ENCODE results near the gene ZNF407. TPM values are rescaled to one million over a fixed set of nuclear protein-coding genes. Genes with fewer than 3 reads are reported as not detected.
A peak's percentile ranks its signal among the peaks of the same experiment; 100 is the strongest.

Gene ZNF407
- total and polyA plus RNA-seq, 2 of the 13 experiments (the other 11 are each of a cell fraction or from before 2014, with no cell fraction given) = 2.3 to 8.7 TPM

DNA sequence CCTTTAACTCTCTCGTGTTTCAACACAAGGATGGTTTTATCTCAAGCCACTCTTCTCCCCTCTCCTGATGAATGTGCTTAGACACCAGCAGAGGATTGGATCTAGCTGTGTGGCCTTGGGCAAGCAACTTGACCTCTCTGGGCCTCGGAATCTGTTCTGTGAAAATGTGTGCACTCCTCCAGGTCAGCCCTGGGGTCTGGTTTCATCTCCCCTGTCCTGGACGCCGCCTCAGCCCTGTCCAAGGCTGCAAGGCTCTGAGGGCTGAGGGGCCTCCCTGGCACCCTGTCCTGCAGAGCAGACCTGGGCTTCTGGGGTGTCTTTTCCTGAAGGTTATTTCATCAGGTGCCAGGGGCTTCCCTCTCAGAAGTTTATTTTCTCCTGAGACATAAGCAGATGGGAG lies 34.9 kb upstream of the ZNF407 start:
- TF ChIP-seq, protein P1, sequence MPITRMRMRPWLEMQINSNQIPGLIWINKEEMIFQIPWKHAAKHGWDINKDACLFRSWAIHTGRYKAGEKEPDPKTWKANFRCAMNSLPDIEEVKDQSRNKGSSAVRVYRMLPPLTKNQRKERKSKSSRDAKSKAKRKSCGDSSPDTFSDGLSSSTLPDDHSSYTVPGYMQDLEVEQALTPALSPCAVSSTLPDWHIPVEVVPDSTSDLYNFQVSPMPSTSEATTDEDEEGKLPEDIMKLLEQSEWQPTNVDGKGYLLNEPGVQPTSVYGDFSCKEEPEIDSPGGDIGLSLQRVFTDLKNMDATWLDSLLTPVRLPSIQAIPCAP (CRISPR knock-in tag; IDR thresholded peaks at IDR 0.05; ENCODE audit: low read depth) = no peak
- TF ChIP-seq HOXA5 (CRISPR knock-in tag; IDR thresholded peaks at IDR 0.05) (no peak), ZNF768 (CRISPR knock-in tag; IDR thresholded peaks at IDR 0.05) (peak; percentile 93), MYNN (CRISPR knock-in tag; IDR thresholded peaks at IDR 0.05; ENCODE audit: low read depth) (no peak), ZNF510 (CRISPR knock-in tag; IDR thresholded peaks at IDR 0.05; ENCODE audit: low read depth) (no peak), TBP (CRISPR knock-in tag; IDR thresholded peaks at IDR 0.05) (no peak)
- no peak for FAIRE-seq
- BruUV-seq (replicated peaks) = no TSS peak
- no peak overlapping the region for H3K9ac ChIP-seq (ENCODE audit: insufficient read depth, low read depth, low read length)
- ChIA-PET CTCF (ENCODE audit: low intra/inter-chr PET ratio, low total read pairs) (no interaction called here), POLR2A (no interaction called here)
- H4K20me1 ChIP-seq (ENCODE audit: insufficient read depth, low read length) = no peaks in the 10 kb centered on the region
- no peaks in the 10 kb centered on the region for H3K36me3 ChIP-seq (replicated peaks in 1 of 2; ENCODE audit: control insufficient read depth in 1 of 2, insufficient read depth in 2 of 2, low read length in 2 of 2)
- H3K4me3 ChIP-seq (replicated peaks in 1 of 3; ENCODE audit: insufficient read depth in 1 of 3, low read depth in 2 of 3, low read length in 3 of 3) = no peak overlapping the region
- WGBS (ENCODE audit: low lambda C conversion rate) = 10% methylated on average over 2 of the region's 4 CpGs
- H2AFZ ChIP-seq (ENCODE audit: low read length) = no peak overlapping the region
- no peaks in the 10 kb centered on the region for H3K79me2 ChIP-seq (ENCODE audit: insufficient read depth, low read length)
- ATAC-seq = no peak
- in situ Hi-C loops (cut with HindIII; ENCODE audit: extremely low pct_ligation_motif_present, low pct_unique_long_range_greater_than_20kb) (no loop called here), intact Hi-C loops (cut with micrococcal nuclease; ENCODE audit: unreplicated experiment) (no loop called here)
- no peak for DNase-seq (ENCODE audit: low spot score)
- no peak overlapping the region for H3K4me2 ChIP-seq (ENCODE audit: low read depth, low read length)
- peaks cover 2 to 8% of the 10 kb centered on the region in 2 experiments; a peak in 2 of 5 replicates for H3K27me3 ChIP-seq (ENCODE audit: control insufficient read depth in 1 of 2, insufficient read depth in 2 of 2, low read length in 2 of 2)
- no peak overlapping the region for H3K27ac ChIP-seq (ENCODE audit: extremely low read length, insufficient read depth, low read length)
- peaks cover 11% of the 10 kb centered on the region for H3K9me3 ChIP-seq (ENCODE audit: low read length)
- H3K4me1 ChIP-seq (ENCODE audit: insufficient read depth, low read length) = peaks cover 5% of the 10 kb centered on the region; the same call in 1 of the 2 replicates

DNA sequence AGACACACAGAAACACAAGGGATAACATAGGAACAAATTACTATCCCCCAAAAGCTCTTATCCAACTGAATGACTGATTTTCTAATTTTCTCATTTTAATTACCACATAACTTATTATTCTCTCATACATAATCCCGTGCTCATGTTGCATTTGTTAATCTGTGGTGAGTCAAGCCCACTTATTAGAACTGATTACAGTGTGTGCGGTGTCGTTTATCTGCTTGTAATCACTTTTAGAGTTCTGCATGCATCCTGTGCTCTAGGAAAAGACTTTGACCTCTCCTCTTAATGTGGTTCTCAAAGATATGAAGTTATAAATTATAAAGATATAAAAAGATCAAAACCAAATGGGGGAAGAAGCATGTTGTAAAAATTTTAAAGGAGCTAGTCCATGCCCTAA lies 33.7 kb upstream of the ZNF407 start:
- no peak for FAIRE-seq
- TF ChIP-seq ZNF124 (CRISPR knock-in tag; IDR thresholded peaks at IDR 0.05) (no peak), NR2F1 (CRISPR knock-in tag; IDR thresholded peaks at IDR 0.05) (no peak), PCBP1 (IDR thresholded peaks at IDR 0.05; ENCODE audit: borderline replicate concordance, low read depth, low read length) (no peak), ARHGAP35 (CRISPR knock-in tag; IDR thresholded peaks at IDR 0.05; ENCODE audit: borderline replicate concordance) (no peak), TAF15 (IDR thresholded peaks at IDR 0.05; ENCODE audit: low read depth, low read length, poor library complexity, severe bottlenecking) (no peak), AGO1 (IDR thresholded peaks at IDR 0.05; ENCODE audit: low read depth, low read length, poor library complexity, severe bottlenecking) (no peak), ZFP62 (CRISPR knock-in tag; IDR thresholded peaks at IDR 0.05) (no peak), HNRNPL (IDR thresholded peaks at IDR 0.05; ENCODE audit: low read depth, low read length) (no peak), ZNF251 (CRISPR knock-in tag; IDR thresholded peaks at IDR 0.05) (no peak)
- TF ChIP-seq, protein P2, sequence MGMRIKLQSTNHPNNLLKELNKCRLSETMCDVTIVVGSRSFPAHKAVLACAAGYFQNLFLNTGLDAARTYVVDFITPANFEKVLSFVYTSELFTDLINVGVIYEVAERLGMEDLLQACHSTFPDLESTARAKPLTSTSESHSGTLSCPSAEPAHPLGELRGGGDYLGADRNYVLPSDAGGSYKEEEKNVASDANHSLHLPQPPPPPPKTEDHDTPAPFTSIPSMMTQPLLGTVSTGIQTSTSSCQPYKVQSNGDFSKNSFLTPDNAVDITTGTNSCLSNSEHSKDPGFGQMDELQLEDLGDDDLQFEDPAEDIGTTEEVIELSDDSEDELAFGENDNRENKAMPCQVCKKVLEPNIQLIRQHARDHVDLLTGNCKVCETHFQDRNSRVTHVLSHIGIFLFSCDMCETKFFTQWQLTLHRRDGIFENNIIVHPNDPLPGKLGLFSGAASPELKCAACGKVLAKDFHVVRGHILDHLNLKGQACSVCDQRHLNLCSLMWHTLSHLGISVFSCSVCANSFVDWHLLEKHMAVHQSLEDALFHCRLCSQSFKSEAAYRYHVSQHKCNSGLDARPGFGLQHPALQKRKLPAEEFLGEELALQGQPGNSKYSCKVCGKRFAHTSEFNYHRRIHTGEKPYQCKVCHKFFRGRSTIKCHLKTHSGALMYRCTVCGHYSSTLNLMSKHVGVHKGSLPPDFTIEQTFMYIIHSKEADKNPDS (CRISPR knock-in tag; IDR thresholded peaks at IDR 0.05) = no peak
- TF ChIP-seq, protein P3, sequence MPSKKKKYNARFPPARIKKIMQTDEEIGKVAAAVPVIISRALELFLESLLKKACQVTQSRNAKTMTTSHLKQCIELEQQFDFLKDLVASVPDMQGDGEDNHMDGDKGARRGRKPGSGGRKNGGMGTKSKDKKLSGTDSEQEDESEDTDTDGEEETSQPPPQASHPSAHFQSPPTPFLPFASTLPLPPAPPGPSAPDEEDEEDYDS (CRISPR knock-in tag; IDR thresholded peaks at IDR 0.05) = no peak

More for the DNA sequence above, 33.7 kb upstream of the ZNF407 start:
- H3K27ac ChIP-seq (ENCODE audit: extremely low read length, insufficient read depth, low read length) = no peak overlapping the region
- H3K4me3 ChIP-seq (replicated peaks in 1 of 3; ENCODE audit: insufficient read depth in 1 of 3, low read depth in 2 of 3, low read length in 3 of 3) = no peak overlapping the region
- H2AFZ ChIP-seq (ENCODE audit: low read length) = no peak overlapping the region
- CTCF ChIA-PET (ENCODE audit: low intra/inter-chr PET ratio, low total read pairs) = no interaction called here
- in situ Hi-C loops (cut with HindIII; ENCODE audit: extremely low pct_ligation_motif_present, low pct_unique_long_range_greater_than_20kb) = no loop called here
- ATAC-seq (no peak), DNase-seq (ENCODE audit: low spot score) (no peak)
- POLR2A ChIA-PET = interaction anchor here (1.1 kb wide), 1 partner anchor 22 kb away, joined by 4 read pairs; no protein-coding TSS in a partner anchor
- H4K20me1 ChIP-seq (ENCODE audit: insufficient read depth, low read length) = no peaks in the 10 kb centered on the region
- 35% methylated on average over 3 of the region's 3 CpGs for WGBS (ENCODE audit: low lambda C conversion rate)
- no peak overlapping the region for H3K9ac ChIP-seq (ENCODE audit: insufficient read depth, low read depth, low read length)
- H3K4me2 ChIP-seq (ENCODE audit: low read depth, low read length) = no peak overlapping the region
- peaks cover 2 to 8% of the 10 kb centered on the region in 2 experiments; a peak in 2 of 5 replicates for H3K27me3 ChIP-seq (ENCODE audit: control insufficient read depth in 1 of 2, insufficient read depth in 2 of 2, low read length in 2 of 2)
- BruUV-seq (replicated peaks) = no TSS peak
- peaks cover 5% of the 10 kb centered on the region; the same call in 1 of the 2 replicates for H3K4me1 ChIP-seq (ENCODE audit: insufficient read depth, low read length)
- no peaks in the 10 kb centered on the region for H3K36me3 ChIP-seq (replicated peaks in 1 of 2; ENCODE audit: control insufficient read depth in 1 of 2, insufficient read depth in 2 of 2, low read length in 2 of 2)
- no peaks in the 10 kb centered on the region for H3K79me2 ChIP-seq (ENCODE audit: insufficient read depth, low read length)
- intact Hi-C loops (cut with micrococcal nuclease; ENCODE audit: unreplicated experiment) = no loop called here
- H3K9me3 ChIP-seq (ENCODE audit: low read length) = peaks cover 11% of the 10 kb centered on the region
